ENCODE data around the gene USP32.
"Not testable (repeated sequence)": the region's sequence is repeated elsewhere in the genome, so short reads cannot be mapped to it uniquely, and the experiment has no call there.

- TF ChIP-seq CTCF (IDR thresholded peaks at IDR 0.05; ENCODE audit: low read depth, low read length, missing input control); ATF3 (IDR thresholded peaks at IDR 0.05); HNF4A (conservative IDR thresholded peaks at IDR 0.05); JUND (IDR thresholded peaks at IDR 0.05); REST (IDR thresholded peaks at IDR 0.05); MAX (IDR thresholded peaks at IDR 0.05); RAD21 (IDR thresholded peaks at IDR 0.05); HNF4G (IDR thresholded peaks at IDR 0.05); TAF1 (conservative IDR thresholded peaks at IDR 0.05); ZBTB33 (IDR thresholded peaks at IDR 0.05); YY1 (IDR thresholded peaks at IDR 0.05); SP1 (IDR thresholded peaks at IDR 0.05); FOXA2 (IDR thresholded peaks at IDR 0.05): not testable (repeated sequence)
Observed at GRCh38 chr17:60186372-60186771, 205.6 kb downstream of the USP32 start.
